ENCODE data around the gene TGOLN2.

Gene TGOLN2

DNA sequence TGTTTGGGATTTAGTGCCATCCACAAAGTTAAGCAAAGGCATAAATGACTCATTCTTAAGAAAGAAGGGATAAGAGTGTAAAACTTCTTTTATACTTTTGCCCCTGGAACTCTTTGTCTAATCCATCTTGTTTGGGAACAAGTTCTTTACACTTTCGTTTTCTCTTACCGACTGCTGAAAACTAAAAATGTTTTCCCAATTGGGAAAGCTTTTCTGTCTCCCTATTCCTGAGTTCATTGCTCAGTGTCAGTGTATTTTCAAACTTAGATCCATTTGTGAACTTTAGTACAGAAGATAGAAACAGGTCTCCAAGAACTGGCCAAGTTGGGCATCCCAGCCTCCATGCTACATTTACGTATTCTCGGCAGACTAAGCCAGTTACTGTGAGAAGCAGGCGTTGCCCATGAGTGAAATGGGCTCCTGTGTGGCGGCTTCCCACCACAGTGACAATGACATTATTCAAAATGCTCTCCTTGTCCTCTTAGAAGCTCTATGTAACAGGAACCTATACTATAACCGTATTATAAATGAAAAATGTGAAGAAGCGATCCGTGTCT, 51.7 kb downstream of the TGOLN2 start:
- peaks cover 31% of the 10 kb centered on the region for H3K4me1 ChIP-seq (ENCODE audit: insufficient read depth, low read length)
- H3K9ac ChIP-seq (ENCODE audit: low read length): no peak overlapping the region
- H3K27me3 ChIP-seq (ENCODE audit: control insufficient read depth in 1 of 2, insufficient read depth in 2 of 2, low read length in 2 of 2): no peaks in the 10 kb centered on the region
- no peaks in the 10 kb centered on the region for H3K9me3 ChIP-seq (ENCODE audit: low read length)
- H3K4me3 ChIP-seq (ENCODE audit: low read depth in 1 of 2, low read length in 2 of 2): peak overlapping the region; percentile 11 to 17
- peak overlapping the region; percentile 35 for H3K27ac ChIP-seq (ENCODE audit: low read depth, low read length)
- H3K36me3 ChIP-seq (ENCODE audit: insufficient read depth, low read length): no peaks in the 10 kb centered on the region

DNA sequence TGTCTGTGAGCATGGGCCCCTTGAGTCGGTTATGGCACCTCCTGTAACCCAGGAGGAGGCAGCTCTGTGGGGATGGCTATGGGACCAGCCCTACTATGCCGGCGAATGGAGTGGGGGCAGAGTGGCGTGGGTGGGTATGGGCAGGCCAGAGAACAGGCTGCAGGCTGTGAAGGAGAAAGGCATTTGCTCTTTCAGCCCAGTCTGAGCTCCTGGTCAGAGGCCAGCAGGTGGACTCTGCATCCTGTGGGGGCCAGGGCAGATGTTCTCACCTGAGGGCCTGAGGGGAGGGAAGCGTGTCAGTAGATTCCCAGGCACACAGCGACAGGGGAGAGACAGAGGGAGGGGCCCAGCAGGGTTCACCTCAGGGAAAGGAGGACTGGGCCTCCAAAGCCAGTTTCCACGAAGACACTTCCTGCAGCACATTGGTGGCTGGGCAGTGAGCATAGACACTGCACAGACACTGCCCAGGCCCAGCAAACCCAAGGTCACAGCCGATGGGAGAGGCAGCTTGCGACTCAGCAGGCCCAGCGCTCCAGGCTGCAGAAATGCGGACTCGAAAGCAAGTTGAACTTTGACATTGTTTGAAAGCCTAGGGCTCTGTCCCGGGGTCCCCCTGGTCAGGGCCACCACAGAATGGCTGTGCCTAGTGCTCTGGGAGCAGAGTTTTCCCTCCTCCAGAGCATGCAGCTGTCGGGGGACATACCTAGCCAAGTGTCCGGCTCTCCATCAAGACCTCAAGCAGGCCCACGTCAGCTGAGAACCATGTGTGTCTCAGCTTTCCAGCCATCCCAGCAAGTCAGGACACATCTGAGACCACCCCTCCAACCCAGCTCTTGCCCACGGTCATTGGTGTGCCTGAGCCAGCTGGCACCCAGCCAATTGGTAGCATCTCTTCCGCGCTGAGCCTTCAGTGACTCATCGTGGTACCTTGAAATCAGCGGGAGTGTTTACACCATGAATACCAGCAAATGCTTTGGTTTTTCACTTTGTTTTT, 53.8 kb downstream of the TGOLN2 start:
- Histone ChIP-seq H3K36me3 (ENCODE audit: insufficient read depth, low read length) (no peaks in the 10 kb centered on the region), H3K4me3 (ENCODE audit: low read depth in 1 of 2, low read length in 2 of 2) (no peak overlapping the region), H3K9ac (ENCODE audit: low read length) (no peak overlapping the region), H3K27me3 (ENCODE audit: control insufficient read depth in 1 of 2, insufficient read depth in 2 of 2, low read length in 2 of 2) (no peaks in the 10 kb centered on the region), H3K27ac (ENCODE audit: low read depth, low read length) (peak overlapping the region; percentile 1), H3K4me1 (ENCODE audit: insufficient read depth, low read length) (peaks cover 39% of the 10 kb centered on the region), H3K9me3 (ENCODE audit: low read length) (no peaks in the 10 kb centered on the region)

DNA sequence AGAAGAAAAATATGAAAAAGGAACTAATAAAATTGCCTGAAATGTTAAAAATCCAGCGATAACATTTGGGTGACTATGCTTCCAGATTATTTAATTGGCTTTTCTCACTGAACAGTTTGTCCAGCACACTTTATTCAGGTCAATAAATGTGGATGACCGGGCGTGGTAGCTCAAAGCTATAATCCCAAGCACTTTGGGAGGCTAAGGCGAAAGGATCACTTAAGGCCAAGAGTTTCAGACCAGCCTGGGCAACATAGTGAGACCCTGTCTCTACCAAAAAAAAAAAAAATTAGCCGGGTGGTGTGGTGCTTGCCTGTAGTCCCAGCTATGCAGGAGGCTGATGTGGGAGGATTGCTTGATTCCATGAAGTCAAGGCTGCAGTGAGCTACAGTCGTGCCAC, 55.4 kb downstream of the TGOLN2 start:
- Histone ChIP-seq H3K27ac (ENCODE audit: low read depth, low read length) (no peak overlapping the region), H3K9ac (ENCODE audit: low read length) (no peak overlapping the region), H3K4me1 (ENCODE audit: insufficient read depth, low read length) (peaks cover 22% of the 10 kb centered on the region)

DNA sequence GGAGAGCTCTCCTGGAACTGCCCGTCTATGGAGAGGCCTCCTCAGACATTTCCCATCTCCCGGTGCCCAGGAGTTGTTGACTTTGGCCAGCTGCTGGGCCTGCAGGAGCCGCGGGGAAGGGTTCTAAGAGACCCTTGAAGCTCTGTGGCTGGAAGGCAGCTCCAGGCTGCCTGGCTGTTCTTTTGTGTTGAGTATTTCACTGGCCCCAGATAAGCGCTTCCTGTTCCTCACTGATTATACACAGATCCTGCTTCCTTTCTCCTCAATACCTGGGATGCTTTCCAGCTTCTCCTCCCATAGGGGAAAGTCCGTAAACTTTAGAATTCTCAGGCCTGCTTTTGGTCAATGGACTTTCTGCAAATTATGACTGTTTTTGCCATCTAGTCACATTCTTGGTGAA, 57.8 kb downstream of the TGOLN2 start:
- no peak overlapping the region for H3K4me3 ChIP-seq (ENCODE audit: low read depth in 1 of 2, low read length in 2 of 2)
- H3K4me1 ChIP-seq (ENCODE audit: insufficient read depth, low read length): peaks cover 35% of the 10 kb centered on the region
- no peaks in the 10 kb centered on the region for H3K36me3 ChIP-seq (ENCODE audit: insufficient read depth, low read length)
- H3K27me3 ChIP-seq (ENCODE audit: control insufficient read depth in 1 of 2, insufficient read depth in 2 of 2, low read length in 2 of 2): no peaks in the 10 kb centered on the region
- no peaks in the 10 kb centered on the region for H3K9me3 ChIP-seq (ENCODE audit: low read length)
- peak overlapping the region; percentile 7 for H3K27ac ChIP-seq (ENCODE audit: low read depth, low read length)
- no peak overlapping the region for H3K9ac ChIP-seq (ENCODE audit: low read length)

More for the DNA sequence above, 55.4 kb downstream of the TGOLN2 start:
- H3K9me3 ChIP-seq (ENCODE audit: low read length): no peaks in the 10 kb centered on the region
- H3K36me3 ChIP-seq (ENCODE audit: insufficient read depth, low read length): no peaks in the 10 kb centered on the region
- no peak overlapping the region for H3K4me3 ChIP-seq (ENCODE audit: low read depth in 1 of 2, low read length in 2 of 2)
- H3K27me3 ChIP-seq (ENCODE audit: control insufficient read depth in 1 of 2, insufficient read depth in 2 of 2, low read length in 2 of 2): no peaks in the 10 kb centered on the region
